Measurements from ENCODE around the gene FOXC1.

- TF ChIP-seq POLR2AphosphoS5 (IDR thresholded peaks at IDR 0.05; ENCODE audit: low read depth) (no peak), GABPA (IDR thresholded peaks at IDR 0.05; ENCODE audit: low read depth) (no peak), REST (IDR thresholded peaks at IDR 0.05; ENCODE audit: insufficient replicate concordance, low read depth) (no peak)
- TF ChIP-seq, protein P1, sequence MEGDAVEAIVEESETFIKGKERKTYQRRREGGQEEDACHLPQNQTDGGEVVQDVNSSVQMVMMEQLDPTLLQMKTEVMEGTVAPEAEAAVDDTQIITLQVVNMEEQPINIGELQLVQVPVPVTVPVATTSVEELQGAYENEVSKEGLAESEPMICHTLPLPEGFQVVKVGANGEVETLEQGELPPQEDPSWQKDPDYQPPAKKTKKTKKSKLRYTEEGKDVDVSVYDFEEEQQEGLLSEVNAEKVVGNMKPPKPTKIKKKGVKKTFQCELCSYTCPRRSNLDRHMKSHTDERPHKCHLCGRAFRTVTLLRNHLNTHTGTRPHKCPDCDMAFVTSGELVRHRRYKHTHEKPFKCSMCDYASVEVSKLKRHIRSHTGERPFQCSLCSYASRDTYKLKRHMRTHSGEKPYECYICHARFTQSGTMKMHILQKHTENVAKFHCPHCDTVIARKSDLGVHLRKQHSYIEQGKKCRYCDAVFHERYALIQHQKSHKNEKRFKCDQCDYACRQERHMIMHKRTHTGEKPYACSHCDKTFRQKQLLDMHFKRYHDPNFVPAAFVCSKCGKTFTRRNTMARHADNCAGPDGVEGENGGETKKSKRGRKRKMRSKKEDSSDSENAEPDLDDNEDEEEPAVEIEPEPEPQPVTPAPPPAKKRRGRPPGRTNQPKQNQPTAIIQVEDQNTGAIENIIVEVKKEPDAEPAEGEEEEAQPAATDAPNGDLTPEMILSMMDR (IDR thresholded peaks at IDR 0.05; ENCODE audit: insufficient read depth, low read length) = no peak
Measured at GRCh38 chr6:1574890-1575209, 34.9 kb upstream of the FOXC1 start.
